Heart left ventricle (tissue), 13 donors: Measurements from ENCODE around the gene UBE2D1.

ENCODE experiments used
- POLR2A ChIP-seq, 2 donors: fragments of 450-650 bp; IDR thresholded peaks; one replicate each; pipeline ENCODE4 v1.6.1; 2017; ENCODE audit warnings: antibody characterized with exemption in 2 of 2, mild to moderate bottlenecking in 2 of 2, moderate library complexity in 2 of 2
- TF ChIP-seq, protein P1 (sequence below), 12 donors: fragments of 200-600 bp; sonication (generic) in 4 of 12; IDR thresholded peaks; one replicate each; pipeline versions ENCODE4 v1.5.0 to v1.8.0; 2018 to 2022; ENCODE audit warnings: antibody characterized with exemption in 12 of 12, mild to moderate bottlenecking in 5 of 12
- donor health status: ischemic (EF 13 %, LVEDD 7.1; RV severe dilation, severe dysfunction).
- donor health status: DM: no; HTN: yes; CAD: no.
- donor health status: DM: no; HTN: no; CAD: no.
- donor health status: ischemic (EF 25% LVEDD 6.9; RV normal size, moderate dysfunction).
- donor health status: ischemic (EF 25% LVEDD 5.7; RV mildly dilated, moderate dysfunction).
- donor health status: ischemic (EF 35%, LVEDD 5.7; RV mildly dilated, moderate dysfunction).
- donor health status: nonischemic (EF 11% LVEDD 7.7; RV severe dilation, severe dysfunction).
- donor health status: DM: yes; HTN: yes; CAD: no.
- donor health status: PGD.
- donor health status: ischemic (EF 29% LVEDD 5.4; RV normal size, mild dysfunction).
- donor health status: nonischemic (EF 23%, LVEDD 6.1; RV moderate dilation, normal function).

GRCh38 chr10:58335306-58336005, 650 bp downstream of the UBE2D1 start:
- TF ChIP-seq, protein P1, sequence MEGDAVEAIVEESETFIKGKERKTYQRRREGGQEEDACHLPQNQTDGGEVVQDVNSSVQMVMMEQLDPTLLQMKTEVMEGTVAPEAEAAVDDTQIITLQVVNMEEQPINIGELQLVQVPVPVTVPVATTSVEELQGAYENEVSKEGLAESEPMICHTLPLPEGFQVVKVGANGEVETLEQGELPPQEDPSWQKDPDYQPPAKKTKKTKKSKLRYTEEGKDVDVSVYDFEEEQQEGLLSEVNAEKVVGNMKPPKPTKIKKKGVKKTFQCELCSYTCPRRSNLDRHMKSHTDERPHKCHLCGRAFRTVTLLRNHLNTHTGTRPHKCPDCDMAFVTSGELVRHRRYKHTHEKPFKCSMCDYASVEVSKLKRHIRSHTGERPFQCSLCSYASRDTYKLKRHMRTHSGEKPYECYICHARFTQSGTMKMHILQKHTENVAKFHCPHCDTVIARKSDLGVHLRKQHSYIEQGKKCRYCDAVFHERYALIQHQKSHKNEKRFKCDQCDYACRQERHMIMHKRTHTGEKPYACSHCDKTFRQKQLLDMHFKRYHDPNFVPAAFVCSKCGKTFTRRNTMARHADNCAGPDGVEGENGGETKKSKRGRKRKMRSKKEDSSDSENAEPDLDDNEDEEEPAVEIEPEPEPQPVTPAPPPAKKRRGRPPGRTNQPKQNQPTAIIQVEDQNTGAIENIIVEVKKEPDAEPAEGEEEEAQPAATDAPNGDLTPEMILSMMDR (IDR thresholded peaks at IDR 0.05), result no peak
- TF ChIP-seq POLR2A (IDR thresholded peaks at IDR 0.05), result peak in 1 of 2 donors; percentile 19
